Left renal cortex interstitium (tissue), 4 donors: ENCODE measurements around the gene PLCH2. TPM values are rescaled to one million over a fixed set of nuclear protein-coding genes. Genes with fewer than 3 reads are reported as not detected.
A peak's percentile ranks its signal among the peaks of the same experiment; 100 is the strongest.

ENCODE experiments used
- DNase-seq, 4 donors: peaks; one replicate each; pipeline ENCODE4 v3.0.0-alpha.2; 2013; ENCODE audit warnings: low read depth in 4 of 4, low spot score in 2 of 4, missing footprints in 1 of 4
- polyA plus RNA-seq, 4 donors: library from polyadenylated mRNA; unstranded; fragments of 120-200 nt; gene quantifications; one replicate each; pipeline ENCODE4 v1.2.1, GENCODE V29; 2013; ENCODE audit not compliant: insufficient read length in 4 of 4

Gene PLCH2
- polyA plus RNA-seq, 4 donors, result 1.2 to 2.1 (median 1.5) TPM

- no peak for DNase-seq
Observed at GRCh38 chr1:2459757-2460156, 16.3 kb upstream of the PLCH2 start.

- no peak for DNase-seq
Observed at GRCh38 chr1:2460203-2460602, 15.9 kb upstream of the PLCH2 start.

GRCh38 chr1:2460996-2461751 is 14.9 kb upstream of the PLCH2 start:
- DNase-seq, result no peak

- no peak for DNase-seq
Observed at GRCh38 chr1:2462819-2463218, 13.3 kb upstream of the PLCH2 start.

DNA sequence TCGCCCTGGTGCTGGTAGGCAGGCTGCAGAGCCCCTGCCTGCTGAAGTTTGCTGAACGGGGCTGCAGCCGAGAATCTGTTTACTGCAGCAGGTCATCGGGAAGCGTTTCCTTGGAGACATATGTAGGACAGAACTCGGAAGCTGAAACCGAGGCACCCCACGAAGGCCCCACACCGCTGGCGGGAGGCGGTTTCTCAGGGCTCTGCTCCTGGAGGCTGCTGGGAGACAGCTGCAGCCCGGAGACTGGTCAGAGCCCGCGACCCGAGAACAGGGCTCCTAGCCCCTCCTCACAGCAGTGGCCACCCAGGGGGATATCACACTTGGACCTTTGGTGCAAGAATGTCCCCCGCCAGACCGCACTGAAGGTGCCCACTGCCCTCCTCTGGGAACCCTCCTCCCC is 12.7 kb upstream of the PLCH2 start:
- DNase-seq, result no peak

GRCh38 chr1:2465371-2466269 is 10.5 kb upstream of the PLCH2 start:
- no peak for DNase-seq

DNA sequence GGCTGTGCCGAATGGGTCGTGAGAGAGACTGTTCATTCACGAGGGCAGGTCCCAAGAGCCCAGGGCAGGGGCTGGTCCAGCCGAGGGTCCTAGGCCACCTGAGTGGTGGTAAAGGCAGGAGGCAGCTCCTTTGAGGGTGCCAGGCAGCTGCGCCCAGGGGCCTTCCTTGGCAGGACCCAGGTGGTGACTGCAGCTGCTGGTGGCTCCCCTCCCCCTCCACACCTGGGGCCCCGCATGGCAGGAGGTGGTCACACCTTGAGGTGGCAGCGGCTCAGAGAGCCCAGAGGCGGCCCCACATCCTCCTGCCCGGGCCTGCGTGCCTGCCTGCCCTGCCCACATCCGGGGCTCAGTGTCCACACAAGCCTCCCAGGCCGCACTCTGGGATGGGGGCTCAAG is 9.8 kb upstream of the PLCH2 start:
- DNase-seq, result no peak

- no peak for DNase-seq
Observed at GRCh38 chr1:2466958-2467554, 9.0 kb upstream of the PLCH2 start.

DNA sequence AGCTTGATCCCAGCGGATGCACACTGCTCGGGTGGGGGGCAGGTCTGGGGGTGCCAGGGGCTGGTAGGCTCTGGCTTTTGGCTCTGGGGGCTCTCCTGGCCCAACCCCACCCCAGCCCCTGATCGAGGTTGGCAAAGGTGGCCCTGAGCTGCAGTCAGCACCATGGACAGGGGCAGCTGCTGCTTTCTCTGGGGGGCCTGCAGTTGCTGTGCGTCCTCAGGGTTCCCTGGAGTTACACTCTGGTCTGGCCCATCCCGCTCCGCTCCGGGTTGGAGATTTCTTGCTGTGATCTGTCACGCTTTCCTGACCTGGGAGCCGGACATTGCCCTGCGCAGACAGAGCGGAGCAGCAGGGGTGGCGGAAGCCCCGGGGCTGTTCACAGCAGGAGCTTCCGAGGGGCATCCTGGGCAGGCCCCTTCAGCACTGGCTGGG is 8.0 kb upstream of the PLCH2 start:
- DNase-seq, result peak in 2 of 4 donors; percentile 41 to 65

DNA sequence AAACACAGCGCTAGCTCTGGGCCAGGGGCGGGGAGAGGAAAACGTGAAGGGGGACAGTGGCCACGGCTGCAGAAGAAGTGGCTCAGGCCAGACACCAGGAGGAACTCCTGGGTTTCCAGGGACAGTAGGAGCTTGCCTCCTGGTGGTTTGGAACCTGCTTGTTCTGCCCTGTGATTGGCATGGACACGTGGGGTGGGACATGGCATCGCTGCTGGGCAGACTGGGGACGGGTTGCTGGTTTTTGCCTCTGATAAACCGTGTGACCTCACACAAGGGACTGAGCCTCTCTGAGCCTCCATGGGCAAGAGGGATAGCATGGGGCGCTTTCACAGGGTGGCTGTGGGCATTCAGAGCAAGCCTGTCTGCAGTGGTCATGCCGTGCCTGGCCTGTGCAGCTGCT is 7.5 kb upstream of the PLCH2 start:
- DNase-seq, result no peak

- no peak for DNase-seq
Observed at GRCh38 chr1:2469103-2469940, 6.8 kb upstream of the PLCH2 start.

- DNase-seq, result no peak
Observed at GRCh38 chr1:2470290-2471158, 5.6 kb upstream of the PLCH2 start.

DNA sequence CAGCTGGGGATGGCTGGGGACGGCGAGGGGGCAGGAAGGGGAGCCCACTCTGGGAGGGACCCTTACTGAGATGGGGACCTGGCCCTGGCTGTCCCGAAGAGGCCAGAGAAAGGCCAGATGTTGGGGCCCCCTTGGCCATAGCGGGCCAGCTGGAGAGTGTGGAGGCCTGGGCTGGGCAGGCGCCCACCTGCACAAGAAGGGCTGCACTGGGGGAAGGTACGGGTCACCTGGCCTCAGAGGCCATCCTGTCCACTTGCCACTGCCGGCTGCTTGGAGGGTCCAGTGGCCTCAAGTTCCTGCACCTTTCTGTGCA is 5.0 kb upstream of the PLCH2 start:
- DNase-seq, result no peak

GRCh38 chr1:2471587-2472001 is 4.5 kb upstream of the PLCH2 start:
- DNase-seq, result no peak

DNA sequence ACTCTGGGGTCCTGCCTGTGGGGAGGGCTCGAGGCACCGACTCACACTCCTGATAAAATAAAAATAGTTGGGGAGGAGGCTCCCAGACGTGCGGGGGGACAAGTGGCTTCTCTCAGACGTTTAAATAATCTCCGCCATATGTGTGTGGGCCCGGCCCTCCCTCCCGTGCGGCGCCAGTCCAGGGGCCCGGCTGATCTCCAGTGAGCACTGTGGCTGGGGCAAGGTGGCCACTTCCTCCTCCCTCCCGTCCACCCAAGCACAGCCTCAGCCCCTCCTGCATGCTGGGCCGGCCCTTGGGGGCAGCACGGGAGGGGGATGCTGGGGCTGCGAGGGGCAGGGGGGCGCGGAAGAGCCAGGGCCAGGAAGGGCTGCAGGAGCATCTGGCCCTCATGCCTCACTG is 4.0 kb upstream of the PLCH2 start:
- no peak for DNase-seq

DNA sequence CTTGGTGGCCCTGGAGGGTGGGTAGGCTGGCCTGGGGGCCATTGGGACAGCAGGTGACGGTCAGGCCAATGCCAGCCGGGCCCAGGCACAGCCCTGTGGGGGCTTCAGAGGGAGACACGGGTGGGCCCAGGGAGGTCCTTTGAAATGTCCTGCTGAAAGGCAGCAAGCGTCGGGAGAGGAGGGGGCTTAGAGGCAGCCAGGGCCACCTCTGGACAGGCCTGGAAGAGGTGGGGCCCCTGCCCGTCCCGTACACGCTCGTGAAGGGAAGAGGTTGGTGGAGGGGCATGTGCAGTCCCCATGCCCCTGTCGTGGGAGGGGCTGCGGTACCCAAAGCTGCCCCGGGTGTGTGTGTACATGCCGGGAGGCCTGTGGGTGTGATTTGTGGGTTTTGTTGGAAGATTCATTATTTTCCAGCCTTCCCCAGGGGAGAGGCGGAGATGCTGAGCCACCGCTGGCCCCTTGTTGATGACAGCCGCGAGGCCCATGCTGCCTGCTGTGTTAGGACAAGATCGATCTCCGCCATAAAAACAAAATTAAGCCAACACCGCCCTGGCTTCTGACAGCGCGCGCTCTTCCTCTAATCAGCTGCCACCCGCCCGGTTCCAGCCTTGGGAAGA is 3.4 kb upstream of the PLCH2 start:
- no peak for DNase-seq

DNA sequence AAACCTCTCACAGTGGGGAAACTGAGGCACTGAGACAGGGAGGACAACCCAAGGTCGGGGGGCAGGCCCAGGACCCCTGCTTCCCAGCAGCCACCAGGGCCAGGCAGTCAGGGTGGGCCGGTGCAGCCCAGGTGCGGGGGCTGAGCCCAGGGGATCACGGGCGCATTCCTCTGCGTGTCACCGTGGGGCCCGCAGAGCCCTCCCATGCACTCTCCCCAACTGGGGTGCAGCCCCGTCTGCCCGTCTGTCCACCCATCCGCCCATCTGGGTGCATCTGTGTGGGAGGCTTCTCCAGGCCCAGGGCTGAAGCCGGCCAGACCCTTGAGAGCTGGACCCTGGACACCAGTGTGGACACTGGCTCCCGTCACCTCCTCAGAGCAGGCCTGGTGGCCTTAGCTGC is 2.9 kb upstream of the PLCH2 start:
- no peak for DNase-seq

- no peak for DNase-seq
Observed at GRCh38 chr1:2474104-2474844, 1.8 kb upstream of the PLCH2 start.

- no peak for DNase-seq
Observed at GRCh38 chr1:2474933-2475371, 1.1 kb upstream of the PLCH2 start.
